ENCODE data around the gene FXYD5. TPM values are rescaled to one million over a fixed set of nuclear protein-coding genes. Genes with fewer than 3 reads are reported as not detected.
A peak's percentile ranks its signal among the peaks of the same experiment; 100 is the strongest.

The FXYD5 gene
- total and polyA plus RNA-seq, 9 of the 15 experiments (the other 6 are each of a cell fraction or from before 2014, with no cell fraction given), result 104 to 537 (median 174) TPM

- TF ChIP-seq HNRNPUL1 (IDR thresholded peaks at IDR 0.05; ENCODE audit: low read length), result 0 out of 2 replicates have a peak, but pooled peaks have one; percentile 39
- TF ChIP-seq ZNF134 (CRISPR knock-in tag; conservative IDR thresholded peaks at IDR 0.05), result no peak
- peak; percentile 94; the same call in 1 of the 2 replicates for TF ChIP-seq XRCC5 (IDR thresholded peaks at IDR 0.05; ENCODE audit: low read depth, low read length)
- TF ChIP-seq PHB (CRISPR knock-in tag; IDR thresholded peaks at IDR 0.05), result no peak
- TF ChIP-seq HDAC3 (IDR thresholded peaks at IDR 0.05; ENCODE audit: borderline replicate concordance, partially characterized antibody), result no peak
- TF ChIP-seq ZNF23 (CRISPR knock-in tag; IDR thresholded peaks at IDR 0.05), result no peak
- peak; percentile 47 for TF ChIP-seq ZBTB7A (IDR thresholded peaks at IDR 0.05; ENCODE audit: borderline replicate concordance, control insufficient read depth, low read depth, low read length)
- TF ChIP-seq HSF4 (CRISPR knock-in tag; IDR thresholded peaks at IDR 0.05; ENCODE audit: borderline replicate concordance), result no peak
- TF ChIP-seq THAP7 (CRISPR knock-in tag; IDR thresholded peaks at IDR 0.05), result no peak
- TF ChIP-seq NR0B1 (IDR thresholded peaks at IDR 0.05; ENCODE audit: partially characterized antibody), result no peak
- no peak for TF ChIP-seq DACH1 (IDR thresholded peaks at IDR 0.05; ENCODE audit: partially characterized antibody)
- peak; percentile 37; the same call in 1 of the 2 replicates for TF ChIP-seq ESRRA (IDR thresholded peaks at IDR 0.05; ENCODE audit: borderline replicate concordance, low read depth)
- no peak for TF ChIP-seq ELK3 (CRISPR knock-in tag; IDR thresholded peaks at IDR 0.05)
- no peak for TF ChIP-seq STAT5B (CRISPR knock-in tag; IDR thresholded peaks at IDR 0.05)
- no peak for TF ChIP-seq TARDBP (IDR thresholded peaks at IDR 0.05)
- TF ChIP-seq CUX1 (CRISPR knock-in tag; IDR thresholded peaks at IDR 0.05), result no peak
- no peak for TF ChIP-seq DDX20 (tag; IDR thresholded peaks at IDR 0.05; ENCODE audit: low read depth)
- no peak for TF ChIP-seq C11orf30 (IDR thresholded peaks at IDR 0.05; ENCODE audit: low read depth)
These were observed 19.1 kb upstream of the FXYD5 start (continued) for GRCh38 chr19:35135389-35135909.
